NCI-H1048 (cell line): ENCODE results near the gene MBP.

Experiments used
- DNase-seq: peaks from one replicate; lab custom pipeline; 2025; lab: John Stamatoyannopoulos, UW

Gene MBP

GRCh38 chr18:77065221-77065981, 67.2 kb downstream of the MBP start:
- DNase-seq = no peak

- DNase-seq = no peak
Observed at GRCh38 chr18:77063260-77063659, 69.3 kb downstream of the MBP start.

- DNase-seq = no peak
Observed at GRCh38 chr18:77062518-77063003, 70.0 kb downstream of the MBP start.

GRCh38 chr18:77061946-77062517, 70.6 kb downstream of the MBP start:
- no peak for DNase-seq

- no peak for DNase-seq
Observed at GRCh38 chr18:77061281-77061945, 71.2 kb downstream of the MBP start.

- DNase-seq = no peak
Observed at GRCh38 chr18:77060151-77060550, 72.4 kb downstream of the MBP start.

- DNase-seq = no peak
Observed at GRCh38 chr18:77059294-77059916, 73.2 kb downstream of the MBP start.

- no peak for DNase-seq
Observed at GRCh38 chr18:77058290-77058835, 74.2 kb downstream of the MBP start.

- no peak for DNase-seq
Observed at GRCh38 chr18:77057006-77057395, 75.6 kb downstream of the MBP start.

GRCh38 chr18:77056344-77057005, 76.1 kb downstream of the MBP start:
- DNase-seq = no peak

- no peak for DNase-seq
Observed at GRCh38 chr18:77055429-77056300, 76.9 kb downstream of the MBP start.

- DNase-seq = no peak
Observed at GRCh38 chr18:77054606-77055428, 77.8 kb downstream of the MBP start.

GRCh38 chr18:77054288-77054605, 78.3 kb downstream of the MBP start:
- no peak for DNase-seq

GRCh38 chr18:77053616-77054287, 78.8 kb downstream of the MBP start:
- DNase-seq = no peak

GRCh38 chr18:77052983-77053309, 79.6 kb downstream of the MBP start:
- DNase-seq = no peak

- no peak for DNase-seq
Observed at GRCh38 chr18:77052297-77052982, 80.1 kb downstream of the MBP start.

GRCh38 chr18:77051581-77052296, 80.8 kb downstream of the MBP start:
- DNase-seq = no peak

GRCh38 chr18:77049938-77050337, 82.6 kb downstream of the MBP start:
- DNase-seq = no peak
